ENCODE measurements around the gene ZNF296. TPM values are rescaled to one million over a fixed set of nuclear protein-coding genes. Genes with fewer than 3 reads are reported as not detected.

Gene ZNF296
- total RNA-seq = 1 to 10 TPM; 5.0 to 6.3 TPM

DNA sequence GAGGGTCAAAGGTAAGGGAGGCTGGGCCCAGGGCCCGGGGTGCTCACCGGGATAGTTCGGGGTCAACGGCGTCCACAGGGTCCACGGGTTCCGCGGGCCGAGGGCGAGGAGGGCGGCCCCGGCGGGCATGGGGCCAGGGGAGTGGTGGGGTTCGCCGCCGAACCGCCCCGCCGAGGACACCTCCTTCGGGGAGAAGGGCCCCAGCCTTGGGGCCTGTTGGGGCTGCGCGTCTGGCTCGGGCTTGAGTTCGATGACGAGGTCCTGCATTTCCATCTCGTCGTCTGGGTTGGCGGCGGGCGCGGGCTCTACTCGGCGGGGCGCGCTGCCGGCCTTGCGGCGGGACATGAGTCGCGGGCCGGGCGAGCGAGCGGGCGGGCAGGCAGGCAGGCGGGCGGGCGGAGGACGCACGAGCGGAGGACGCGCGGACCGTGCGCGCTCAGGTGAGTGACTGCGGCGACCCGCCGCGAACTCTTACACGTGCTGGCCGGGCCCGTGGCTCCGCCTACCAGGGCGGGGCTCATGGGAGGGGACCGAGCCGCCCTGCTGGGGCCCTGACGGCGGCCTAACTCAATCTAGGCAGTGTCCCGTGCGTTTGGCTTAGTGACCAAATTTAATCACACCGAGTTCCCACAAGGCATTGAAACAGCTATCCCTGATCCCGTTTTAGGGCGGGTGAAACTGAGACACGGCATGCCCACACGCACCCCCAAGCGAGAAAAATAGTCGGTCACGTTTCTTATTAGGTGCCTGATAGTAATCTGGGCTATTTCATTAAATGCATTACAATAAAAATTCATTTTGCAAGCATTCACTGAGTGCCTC, at the start of gene ZNF296:
ZNF296 (minus strand) TSS at position 450 of the 822 bp plus-strand sequence; CDS start at position 345, 105 bp downstream.
- DNase-seq (peak; percentile 86), ATAC-seq (peak; percentile 78)
- intact Hi-C loops (cut with micrococcal nuclease) = no loop called here
- Mint-ChIP-seq H3K27ac (peak within 1 kb of the TSS; percentile 77), H3K4me1 (ENCODE audit: low read depth) (peaks cover 30% of the 10 kb centered on the region), H3K27me3 (no peaks in the 10 kb centered on the region), H3K4me3 (peak within 1 kb of the TSS; percentile 86), H3K36me3 (ENCODE audit: low read depth) (peaks cover 19% of the 10 kb centered on the region), H3K9me3 (no peaks in the 10 kb centered on the region)
- TF ChIP-seq, protein P1, sequence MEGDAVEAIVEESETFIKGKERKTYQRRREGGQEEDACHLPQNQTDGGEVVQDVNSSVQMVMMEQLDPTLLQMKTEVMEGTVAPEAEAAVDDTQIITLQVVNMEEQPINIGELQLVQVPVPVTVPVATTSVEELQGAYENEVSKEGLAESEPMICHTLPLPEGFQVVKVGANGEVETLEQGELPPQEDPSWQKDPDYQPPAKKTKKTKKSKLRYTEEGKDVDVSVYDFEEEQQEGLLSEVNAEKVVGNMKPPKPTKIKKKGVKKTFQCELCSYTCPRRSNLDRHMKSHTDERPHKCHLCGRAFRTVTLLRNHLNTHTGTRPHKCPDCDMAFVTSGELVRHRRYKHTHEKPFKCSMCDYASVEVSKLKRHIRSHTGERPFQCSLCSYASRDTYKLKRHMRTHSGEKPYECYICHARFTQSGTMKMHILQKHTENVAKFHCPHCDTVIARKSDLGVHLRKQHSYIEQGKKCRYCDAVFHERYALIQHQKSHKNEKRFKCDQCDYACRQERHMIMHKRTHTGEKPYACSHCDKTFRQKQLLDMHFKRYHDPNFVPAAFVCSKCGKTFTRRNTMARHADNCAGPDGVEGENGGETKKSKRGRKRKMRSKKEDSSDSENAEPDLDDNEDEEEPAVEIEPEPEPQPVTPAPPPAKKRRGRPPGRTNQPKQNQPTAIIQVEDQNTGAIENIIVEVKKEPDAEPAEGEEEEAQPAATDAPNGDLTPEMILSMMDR (IDR thresholded peaks at IDR 0.05) = no peak
- CTCF ChIA-PET = interaction anchor here (1.0 to 2.0 kb wide), 2 partner anchors 14 to 17 kb away, joined by 5 to 10 read pairs; no protein-coding TSS in a partner anchor
- POLR2A ChIA-PET = interaction anchor here (0.9 to 2.1 kb wide), 4 partner anchors 10 to 55 kb away, joined by 3 to 9 read pairs (median 3); no protein-coding TSS in a partner anchor

DNA sequence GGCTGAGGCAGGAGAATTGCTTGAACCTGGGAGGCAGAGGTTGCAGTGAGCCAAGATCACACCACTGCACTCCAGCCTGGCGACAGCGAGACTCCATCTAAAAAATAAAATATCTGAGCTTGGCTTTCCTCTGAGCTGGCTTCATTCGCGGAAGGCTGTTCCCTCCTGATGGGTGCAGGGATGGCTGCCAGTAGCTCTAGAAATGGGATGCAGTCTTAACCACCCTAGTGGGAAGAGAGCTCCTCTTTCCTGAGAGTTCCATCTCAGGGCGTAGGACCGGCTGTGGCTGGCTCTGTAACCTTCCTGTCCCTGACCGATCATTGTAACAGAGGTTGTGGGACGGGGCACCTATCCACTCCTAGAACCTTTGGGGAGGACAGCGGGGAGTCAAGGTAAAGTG, 49.1 kb upstream of the ZNF296 start:
- no peak overlapping the region for H3K4me3 Mint-ChIP-seq
- H3K27me3 Mint-ChIP-seq = no peaks in the 10 kb centered on the region
- peaks cover 40% of the 10 kb centered on the region for H3K4me1 Mint-ChIP-seq (ENCODE audit: low read depth)
- no peak overlapping the region for H3K27ac Mint-ChIP-seq
- intact Hi-C loops (cut with micrococcal nuclease) = no loop called here
- TF ChIP-seq, protein P1 (IDR thresholded peaks at IDR 0.05) = no peak
- DNase-seq (no peak), ATAC-seq (no peak)
- ChIA-PET POLR2A (interaction anchor here (0.6 to 0.7 kb wide), 2 partner anchors 36 to 42 kb away, joined by 3 to 4 read pairs; no protein-coding TSS in a partner anchor), CTCF (interaction anchor here (1.0 to 2.9 kb wide), 19 partner anchors 9 to 85 kb away, joined by 3 to 25 read pairs (median 6); partner anchors contain the start of gene PPP1R37)
- no peaks in the 10 kb centered on the region for H3K36me3 Mint-ChIP-seq (ENCODE audit: low read depth)
- H3K9me3 Mint-ChIP-seq = no peaks in the 10 kb centered on the region

DNA sequence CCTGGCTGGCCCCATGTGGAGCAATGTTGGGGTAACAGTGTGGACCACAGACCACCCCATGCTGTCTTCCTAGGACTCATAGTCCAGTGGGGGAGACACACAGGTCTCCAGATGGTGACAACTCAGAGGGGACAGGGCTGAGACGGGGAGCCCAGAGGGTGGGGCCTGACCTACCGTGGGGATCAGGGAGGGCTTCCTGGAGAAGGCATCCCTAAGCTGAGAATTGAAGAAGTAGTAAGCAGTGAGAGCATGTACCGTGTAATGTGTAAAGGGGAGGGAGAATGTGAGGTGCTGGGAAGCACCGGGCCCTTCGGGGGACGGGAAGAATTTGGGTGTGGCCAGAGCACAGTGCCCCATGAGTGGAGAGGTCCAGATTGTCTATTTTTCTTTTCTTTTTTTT, 47.7 kb upstream of the ZNF296 start:
- Mint-ChIP-seq H3K4me3 (no peak overlapping the region), H3K27me3 (no peaks in the 10 kb centered on the region), H3K27ac (no peak overlapping the region), H3K9me3 (no peaks in the 10 kb centered on the region), H3K4me1 (ENCODE audit: low read depth) (peaks cover 50% of the 10 kb centered on the region), H3K36me3 (ENCODE audit: low read depth) (no peaks in the 10 kb centered on the region)
- POLR2A ChIA-PET = interaction anchor here (0.9 kb wide), 1 partner anchor 32 kb away, joined by 3 read pairs; no protein-coding TSS in a partner anchor
- CTCF ChIA-PET = interaction anchor here (1.5 to 2.9 kb wide), 5 partner anchors 11 to 44 kb away, joined by 3 to 25 read pairs (median 11); partner anchors contain the start of gene PPP1R37
- TF ChIP-seq, protein P1 (IDR thresholded peaks at IDR 0.05) = no peak
- intact Hi-C loops (cut with micrococcal nuclease) = no loop called here
- no peak for ATAC-seq
- DNase-seq = no peak

DNA sequence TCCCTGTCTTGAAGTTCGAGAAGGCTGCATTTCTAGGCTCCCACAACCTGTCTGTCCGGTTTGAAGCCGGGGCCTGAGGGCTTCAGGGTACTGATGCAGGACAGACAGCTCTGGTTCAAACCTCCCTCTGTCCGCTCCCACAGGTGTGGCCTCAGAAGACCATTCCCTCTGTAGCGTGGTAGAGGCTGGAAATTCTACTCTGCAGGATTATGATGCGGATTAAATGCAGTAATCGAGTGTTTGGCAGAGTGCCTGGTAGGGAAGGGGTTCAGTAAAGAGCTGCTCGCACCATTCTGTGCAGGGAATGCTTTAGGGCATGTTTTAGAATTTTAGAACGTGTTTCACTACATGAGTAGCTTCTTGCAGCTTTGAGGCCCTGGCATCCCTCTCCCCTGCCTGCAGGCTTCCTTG, 47.2 kb upstream of the ZNF296 start:
- Mint-ChIP-seq H3K36me3 (ENCODE audit: low read depth) (no peaks in the 10 kb centered on the region), H3K9me3 (no peaks in the 10 kb centered on the region), H3K27me3 (no peaks in the 10 kb centered on the region), H3K4me3 (no peak overlapping the region), H3K27ac (no peak overlapping the region), H3K4me1 (ENCODE audit: low read depth) (peaks cover 55% of the 10 kb centered on the region)
- CTCF ChIA-PET = no interaction called here
- ATAC-seq = no peak
- DNase-seq = no peak
- POLR2A ChIA-PET = no interaction called here
- intact Hi-C loops (cut with micrococcal nuclease) = no loop called here
- TF ChIP-seq, protein P1 (IDR thresholded peaks at IDR 0.05) = no peak

DNA sequence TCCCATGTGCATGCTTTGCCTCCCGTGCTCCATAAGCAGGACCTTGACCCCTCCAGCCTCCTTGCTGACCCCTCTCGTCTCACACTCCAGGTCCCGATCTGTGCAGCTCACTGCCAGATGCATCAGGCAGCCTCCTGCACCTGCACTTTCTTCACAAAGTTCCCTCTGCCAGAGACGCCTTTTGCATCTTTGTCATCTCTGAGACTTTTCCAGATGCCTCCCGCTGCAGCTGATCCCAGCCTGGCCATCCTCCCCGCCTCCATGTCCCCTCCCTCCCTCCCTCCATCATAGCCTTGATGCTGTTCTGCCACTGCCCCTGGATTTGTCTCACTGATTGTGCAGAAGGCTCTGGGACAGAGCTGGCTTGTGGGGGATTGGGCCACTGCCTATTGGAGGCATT, 46.6 kb upstream of the ZNF296 start:
- POLR2A ChIA-PET = interaction anchor here (0.6 to 1.1 kb wide), 2 partner anchors 63 to 87 kb away, joined by 3 read pairs; no protein-coding TSS in a partner anchor
- no peak overlapping the region for H3K27ac Mint-ChIP-seq
- peaks cover 61% of the 10 kb centered on the region for H3K4me1 Mint-ChIP-seq (ENCODE audit: low read depth)
- H3K36me3 Mint-ChIP-seq (ENCODE audit: low read depth) = no peaks in the 10 kb centered on the region
- CTCF ChIA-PET = no interaction called here
- intact Hi-C loops (cut with micrococcal nuclease) = no loop called here
- H3K4me3 Mint-ChIP-seq = no peak overlapping the region
- TF ChIP-seq, protein P1 (IDR thresholded peaks at IDR 0.05) = no peak
- no peak for ATAC-seq
- no peak for DNase-seq
- H3K27me3 Mint-ChIP-seq = no peaks in the 10 kb centered on the region
- no peaks in the 10 kb centered on the region for H3K9me3 Mint-ChIP-seq

Measured in activated CD8-positive, alpha-beta T cell treated with anti-CD3 and anti-CD28 coated beads for 36 hours (primary cell).